ENCODE results near the gene NID1.

NID1 gene

DNA sequence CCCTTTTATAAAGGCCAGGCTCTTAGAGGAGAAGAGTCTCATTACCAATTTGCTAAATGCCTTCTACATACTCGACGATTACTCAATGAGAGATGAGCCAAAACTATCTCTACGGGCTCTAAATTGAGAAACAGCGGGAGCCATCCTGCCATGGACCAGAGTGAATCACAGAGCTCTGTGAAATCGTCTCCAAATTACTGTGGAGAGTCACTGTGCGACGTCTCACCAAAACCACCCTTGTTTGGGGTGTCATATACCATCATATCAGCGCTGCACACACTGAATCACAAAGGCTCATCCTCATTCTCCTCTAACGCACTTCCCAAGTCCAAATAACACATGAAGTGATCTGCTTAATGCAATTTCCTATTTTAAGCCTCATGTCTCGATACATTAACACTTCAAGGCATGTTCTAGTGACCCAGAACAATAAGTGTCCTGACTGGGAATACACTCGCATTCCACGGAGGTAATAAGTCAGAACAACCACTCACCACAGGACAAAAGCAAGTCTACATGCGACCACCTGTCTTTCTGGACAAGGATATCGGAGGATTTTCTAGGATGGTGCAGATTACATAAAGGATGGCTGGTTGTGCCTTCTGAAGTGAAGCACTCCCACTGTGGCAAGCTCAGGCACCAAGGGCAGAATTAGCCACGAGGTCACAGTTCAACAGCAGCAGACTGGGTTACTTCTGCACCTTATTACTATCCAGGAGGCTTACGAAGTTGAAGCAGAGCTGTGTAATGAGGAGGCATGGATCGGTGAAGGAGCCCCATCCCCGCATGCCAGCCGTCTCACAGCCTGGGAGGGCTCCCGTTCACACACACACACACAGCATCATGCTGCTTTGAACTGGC is 44.3 kb downstream of the NID1 start:
- TF ChIP-seq, protein P1, sequence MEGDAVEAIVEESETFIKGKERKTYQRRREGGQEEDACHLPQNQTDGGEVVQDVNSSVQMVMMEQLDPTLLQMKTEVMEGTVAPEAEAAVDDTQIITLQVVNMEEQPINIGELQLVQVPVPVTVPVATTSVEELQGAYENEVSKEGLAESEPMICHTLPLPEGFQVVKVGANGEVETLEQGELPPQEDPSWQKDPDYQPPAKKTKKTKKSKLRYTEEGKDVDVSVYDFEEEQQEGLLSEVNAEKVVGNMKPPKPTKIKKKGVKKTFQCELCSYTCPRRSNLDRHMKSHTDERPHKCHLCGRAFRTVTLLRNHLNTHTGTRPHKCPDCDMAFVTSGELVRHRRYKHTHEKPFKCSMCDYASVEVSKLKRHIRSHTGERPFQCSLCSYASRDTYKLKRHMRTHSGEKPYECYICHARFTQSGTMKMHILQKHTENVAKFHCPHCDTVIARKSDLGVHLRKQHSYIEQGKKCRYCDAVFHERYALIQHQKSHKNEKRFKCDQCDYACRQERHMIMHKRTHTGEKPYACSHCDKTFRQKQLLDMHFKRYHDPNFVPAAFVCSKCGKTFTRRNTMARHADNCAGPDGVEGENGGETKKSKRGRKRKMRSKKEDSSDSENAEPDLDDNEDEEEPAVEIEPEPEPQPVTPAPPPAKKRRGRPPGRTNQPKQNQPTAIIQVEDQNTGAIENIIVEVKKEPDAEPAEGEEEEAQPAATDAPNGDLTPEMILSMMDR (IDR thresholded peaks at IDR 0.05; ENCODE audit: control insufficient read depth, insufficient read depth, low read depth, low read length, missing control alignments): no peak
- no peak overlapping the region for H3K4me3 ChIP-seq (ENCODE audit: control insufficient read depth, low read depth, low read length)
- DNase-seq (ENCODE audit: low read depth): no peak

DNA sequence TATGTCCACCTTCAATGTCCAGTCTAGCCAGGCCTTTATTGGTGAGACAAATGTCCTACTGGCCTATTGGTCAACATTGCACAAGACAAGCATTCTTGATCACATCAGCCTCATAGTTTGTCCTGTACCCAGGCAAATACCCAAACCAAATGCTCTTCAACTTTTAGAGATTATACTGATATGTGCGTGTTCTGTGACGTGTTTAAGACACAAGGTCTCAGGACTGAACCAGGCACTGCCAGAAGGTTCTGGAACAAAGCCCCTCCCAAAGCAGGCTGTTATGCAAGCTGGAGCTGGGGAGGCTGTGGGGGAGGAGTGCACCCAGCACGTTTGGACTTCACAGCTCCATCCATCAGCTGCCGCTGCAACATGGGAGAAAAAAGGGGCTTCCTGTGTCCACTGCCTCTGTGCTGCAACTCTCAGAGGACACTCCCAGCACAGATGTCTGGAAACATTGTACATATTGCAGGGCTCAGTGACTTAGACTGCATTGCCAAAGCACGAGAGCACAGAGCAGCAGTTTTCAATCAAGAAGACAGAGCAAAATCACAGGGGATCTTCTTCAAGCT is 45.9 kb downstream of the NID1 start:
- no peak for DNase-seq (ENCODE audit: low read depth)
- TF ChIP-seq, protein P1 (IDR thresholded peaks at IDR 0.05; ENCODE audit: control insufficient read depth, insufficient read depth, low read depth, low read length, missing control alignments): no peak
- no peak overlapping the region for H3K4me3 ChIP-seq (ENCODE audit: control insufficient read depth, low read depth, low read length)

DNA sequence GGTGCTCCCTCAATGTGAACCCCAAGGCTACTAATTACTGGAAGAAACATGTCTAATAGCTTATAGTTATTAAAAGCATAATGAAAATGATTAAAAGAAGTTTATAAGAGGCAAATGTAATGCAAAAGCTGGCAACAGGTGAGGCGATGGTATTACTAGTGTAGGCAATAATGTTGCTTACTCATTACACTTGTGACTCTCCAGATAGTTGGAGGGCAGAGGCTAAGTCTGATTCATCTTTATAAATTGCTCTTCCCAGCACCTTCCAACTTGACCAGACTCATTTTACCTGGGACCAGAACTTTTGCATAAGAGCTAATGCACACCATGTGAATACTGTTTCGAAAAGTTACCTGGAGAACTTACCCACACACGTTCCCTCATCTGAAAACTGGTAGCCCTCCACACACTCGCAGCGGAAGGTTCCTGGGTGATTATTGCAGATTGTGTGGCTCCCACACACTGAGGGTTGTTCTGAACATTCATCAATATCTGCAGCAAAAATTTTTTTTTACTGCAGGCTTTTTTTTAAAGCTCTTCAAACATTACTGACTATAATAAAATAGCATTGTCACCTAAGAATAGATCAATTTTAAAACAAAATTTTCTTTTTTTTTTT is 48.0 kb downstream of the NID1 start:
- no peak for DNase-seq (ENCODE audit: low read depth)
- TF ChIP-seq, protein P1 (IDR thresholded peaks at IDR 0.05; ENCODE audit: control insufficient read depth, insufficient read depth, low read depth, low read length, missing control alignments): no peak
- H3K4me3 ChIP-seq (ENCODE audit: control insufficient read depth, low read depth, low read length): no peak overlapping the region

DNA sequence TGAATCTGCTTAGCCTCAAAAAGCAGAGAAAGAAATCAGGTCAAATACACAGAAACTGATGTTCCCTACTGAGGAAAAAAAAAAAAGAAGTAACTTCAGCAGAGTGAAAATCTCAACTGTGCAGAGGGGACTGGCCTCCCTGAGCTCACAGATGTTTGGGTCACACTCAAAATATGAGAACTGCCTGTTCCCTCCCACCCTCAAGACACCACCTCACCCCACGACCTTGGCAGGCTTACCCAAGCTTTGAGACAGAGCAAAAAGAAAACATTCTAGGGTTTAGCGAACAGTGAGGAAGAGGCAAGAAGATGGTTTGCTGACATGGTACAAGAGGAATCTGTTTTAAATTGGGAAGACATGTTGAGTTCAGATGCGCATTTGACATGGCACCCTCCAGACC is 48.8 kb downstream of the NID1 start:
- no peak for DNase-seq (ENCODE audit: low read depth)
- H3K4me3 ChIP-seq (ENCODE audit: control insufficient read depth, low read depth, low read length): no peak overlapping the region
- TF ChIP-seq, protein P1 (IDR thresholded peaks at IDR 0.05; ENCODE audit: control insufficient read depth, insufficient read depth, low read depth, low read length, missing control alignments): no peak

DNA sequence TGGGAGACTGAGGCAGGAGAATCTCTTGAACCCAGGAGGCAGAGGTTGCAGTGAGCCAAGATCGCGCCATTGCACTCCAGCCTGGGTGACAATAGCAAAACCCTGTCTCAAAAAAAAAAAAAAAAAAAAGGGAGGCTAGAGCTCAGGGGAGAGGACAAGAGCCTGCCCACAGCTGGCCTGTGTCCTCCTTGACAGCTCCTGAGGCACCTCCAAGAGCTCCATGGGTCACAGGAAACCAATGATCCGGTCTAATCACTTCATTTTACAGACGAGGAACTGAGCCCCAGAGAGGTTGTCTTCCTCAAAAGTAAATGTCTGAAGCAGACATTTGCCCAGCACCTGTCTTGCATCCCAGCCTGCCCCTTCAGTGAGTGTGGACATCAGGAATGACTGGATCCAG is 49.4 kb downstream of the NID1 start:
- no peak for DNase-seq (ENCODE audit: low read depth)
- TF ChIP-seq, protein P1 (IDR thresholded peaks at IDR 0.05; ENCODE audit: control insufficient read depth, insufficient read depth, low read depth, low read length, missing control alignments): no peak
- H3K4me3 ChIP-seq (ENCODE audit: control insufficient read depth, low read depth, low read length): no peak overlapping the region

DNA sequence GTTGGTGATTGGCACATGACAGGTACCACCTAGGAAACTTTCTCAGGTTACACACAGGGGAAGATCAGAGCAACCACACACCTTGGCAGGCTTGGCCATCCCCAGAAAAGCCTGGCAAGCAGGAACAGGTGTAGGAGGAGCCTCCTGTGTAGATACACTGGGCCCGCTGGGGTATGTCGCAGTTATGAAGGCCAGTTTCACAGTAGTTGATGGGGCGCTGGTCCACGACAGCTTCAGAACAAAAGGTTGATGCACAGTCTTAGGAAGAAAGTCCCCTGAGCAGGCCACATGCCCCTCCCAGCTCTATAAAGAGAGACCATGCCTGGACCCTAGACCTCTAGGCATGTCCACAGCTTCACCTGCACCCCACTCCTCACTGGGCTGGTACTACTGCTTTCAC is 51.6 kb downstream of the NID1 start:
- H3K4me3 ChIP-seq (ENCODE audit: control insufficient read depth, low read depth, low read length): no peak overlapping the region
- no peak for DNase-seq (ENCODE audit: low read depth)

More for the DNA sequence above, 51.6 kb downstream of the NID1 start:
- TF ChIP-seq, protein P1 (IDR thresholded peaks at IDR 0.05; ENCODE audit: control insufficient read depth, insufficient read depth, low read depth, low read length, missing control alignments): no peak

Measured in AG09309 (cell line).